ENCODE measurements around the gene RNF5. TPM values are rescaled to one million over a fixed set of nuclear protein-coding genes. Genes with fewer than 3 reads are reported as not detected.
A peak's percentile ranks its signal among the peaks of the same experiment; 100 is the strongest.
"Not testable (repeated sequence)": the region's sequence is repeated elsewhere in the genome, so short reads cannot be mapped to it uniquely, and the experiment has no call there.

The RNF5 gene
- total RNA-seq, 4 donors from 2014 or later: 54.6 to 98.3 (median 78.1) TPM

GRCh38 chr6:32187009-32187709 is 9.0 kb downstream of the RNF5 start:
- ATAC-seq: no peak
- peak overlapping the region; percentile 82 to 99 (median 92) for H3K27ac ChIP-seq
- intact Hi-C loops (cut with DNase I; ENCODE audit: low total_unique reads): no loop called here
- in situ Hi-C loops (cut with MboI; ENCODE audit: low sequenced_read_pairs in 4 of 4): loop anchor here in 3 of 4 donors (25.0 kb wide), 6 partner anchors 225 to 1575 kb away; partner anchors contain the start of genes BRD2 (in 3 of the 3), HLA-DMA (in 3 of the 3), APOM (in 2 of the 3) and BAG6 (in 2 of the 3)
- no peaks in the 10 kb centered on the region for H3K27me3 ChIP-seq
- H3K36me3 ChIP-seq: peaks cover 0 to 5% of the 10 kb centered on the region in 2 donors
- TF ChIP-seq, protein P1, sequence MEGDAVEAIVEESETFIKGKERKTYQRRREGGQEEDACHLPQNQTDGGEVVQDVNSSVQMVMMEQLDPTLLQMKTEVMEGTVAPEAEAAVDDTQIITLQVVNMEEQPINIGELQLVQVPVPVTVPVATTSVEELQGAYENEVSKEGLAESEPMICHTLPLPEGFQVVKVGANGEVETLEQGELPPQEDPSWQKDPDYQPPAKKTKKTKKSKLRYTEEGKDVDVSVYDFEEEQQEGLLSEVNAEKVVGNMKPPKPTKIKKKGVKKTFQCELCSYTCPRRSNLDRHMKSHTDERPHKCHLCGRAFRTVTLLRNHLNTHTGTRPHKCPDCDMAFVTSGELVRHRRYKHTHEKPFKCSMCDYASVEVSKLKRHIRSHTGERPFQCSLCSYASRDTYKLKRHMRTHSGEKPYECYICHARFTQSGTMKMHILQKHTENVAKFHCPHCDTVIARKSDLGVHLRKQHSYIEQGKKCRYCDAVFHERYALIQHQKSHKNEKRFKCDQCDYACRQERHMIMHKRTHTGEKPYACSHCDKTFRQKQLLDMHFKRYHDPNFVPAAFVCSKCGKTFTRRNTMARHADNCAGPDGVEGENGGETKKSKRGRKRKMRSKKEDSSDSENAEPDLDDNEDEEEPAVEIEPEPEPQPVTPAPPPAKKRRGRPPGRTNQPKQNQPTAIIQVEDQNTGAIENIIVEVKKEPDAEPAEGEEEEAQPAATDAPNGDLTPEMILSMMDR (IDR thresholded peaks at IDR 0.05 in 4 of 5, conservative IDR thresholded peaks at IDR 0.05 in 1 of 5): no peak
- TF ChIP-seq POLR2A (IDR thresholded peaks at IDR 0.05): no peak
- no peak for DNase-seq
- H3K9me3 ChIP-seq: no peaks in the 10 kb centered on the region
- no peak overlapping the region for H3K4me3 ChIP-seq
- H3K4me1 ChIP-seq: peaks cover 39 to 46% of the 10 kb centered on the region in 2 donors

GRCh38 chr6:32187725-32188380 is 9.6 kb downstream of the RNF5 start:
- H3K27me3 ChIP-seq; ATAC-seq; H3K9me3 ChIP-seq; intact Hi-C loops (cut with DNase I; ENCODE audit: low total_unique reads); H3K36me3 ChIP-seq; DNase-seq: not testable (repeated sequence)
- peak overlapping the region; percentile 96 to 99 (median 98) for H3K27ac ChIP-seq
- peaks cover 33 to 51% of the 10 kb centered on the region in 2 donors for H3K4me1 ChIP-seq
- peak overlapping the region in 2 of 4 donors; percentile 74 to 87 for H3K4me3 ChIP-seq
- in situ Hi-C loops (cut with MboI; ENCODE audit: low sequenced_read_pairs in 4 of 4): loop anchor here in 3 of 4 donors (25.0 kb wide), 6 partner anchors 226 to 1576 kb away; partner anchors contain the start of genes BRD2 (in 3 of the 3), HLA-DMA (in 3 of the 3), APOM (in 2 of the 3) and BAG6 (in 2 of the 3)

GRCh38 chr6:32188381-32189068 is 10.3 kb downstream of the RNF5 start:
- Histone ChIP-seq H3K36me3 (peaks cover 0 to 5% of the 10 kb centered on the region in 2 donors), H3K4me3 (peak overlapping the region; percentile 71 to 87 (median 78)), H3K9me3 (no peaks in the 10 kb centered on the region), H3K4me1 (peaks cover 33 to 50% of the 10 kb centered on the region in 2 donors), H3K27ac (peak overlapping the region; percentile 96 to 99 (median 98)), H3K27me3 (no peaks in the 10 kb centered on the region)
- intact Hi-C loops (cut with DNase I; ENCODE audit: low total_unique reads): no loop called here
- TF ChIP-seq POLR2A (IDR thresholded peaks at IDR 0.05): no peak
- TF ChIP-seq, protein P1 (IDR thresholded peaks at IDR 0.05 in 4 of 5, conservative IDR thresholded peaks at IDR 0.05 in 1 of 5): no peak
- ATAC-seq (no peak), DNase-seq (no peak)
- in situ Hi-C loops (cut with MboI; ENCODE audit: low sequenced_read_pairs in 4 of 4): loop anchor here in 3 of 4 donors (25.0 kb wide), 6 partner anchors 226 to 1576 kb away; partner anchors contain the start of genes BRD2 (in 3 of the 3), HLA-DMA (in 3 of the 3), APOM (in 2 of the 3) and BAG6 (in 2 of the 3)

DNA sequence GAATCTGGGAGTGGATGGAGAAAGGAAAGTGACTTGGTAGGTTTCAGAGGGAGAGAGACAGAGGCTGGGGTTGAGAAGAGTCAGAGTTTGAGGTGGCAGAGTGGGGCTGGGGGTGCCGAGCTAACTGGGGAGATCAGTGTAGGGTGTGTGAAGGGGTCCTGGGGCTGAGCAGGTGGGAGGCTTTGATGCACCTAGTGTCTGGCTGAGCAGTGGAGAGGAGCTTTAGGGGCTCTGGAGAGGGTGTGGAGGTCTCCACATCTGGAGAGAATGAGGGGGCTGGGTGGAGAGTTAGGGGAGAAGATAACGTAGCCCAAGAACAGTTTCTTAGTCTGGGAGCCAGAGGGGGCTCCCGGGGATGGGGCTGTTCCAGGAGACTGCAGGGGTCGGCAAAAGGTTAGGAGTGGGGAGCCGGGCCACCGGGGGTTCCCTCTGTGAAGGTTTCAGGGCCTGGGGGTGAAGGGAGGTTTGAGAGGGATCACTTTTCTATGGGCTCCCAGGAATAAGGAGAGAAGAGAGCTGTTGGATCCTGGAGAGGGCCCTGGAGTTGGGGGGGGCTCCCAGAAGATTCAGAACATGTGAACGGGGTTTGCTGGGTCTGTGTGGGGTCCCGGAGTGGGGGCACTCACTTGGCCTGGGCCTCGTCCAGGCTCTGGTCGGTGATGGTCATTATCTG is 11.0 kb downstream of the RNF5 start:
- TF ChIP-seq, protein P1 (IDR thresholded peaks at IDR 0.05 in 4 of 5, conservative IDR thresholded peaks at IDR 0.05 in 1 of 5): no peak
- TF ChIP-seq POLR2A (IDR thresholded peaks at IDR 0.05): no peak
- Histone ChIP-seq H3K27me3 (no peaks in the 10 kb centered on the region), H3K4me3 (peak overlapping the region; percentile 71 to 87 (median 78)), H3K36me3 (peaks cover 0 to 5% of the 10 kb centered on the region in 2 donors), H3K27ac (peak overlapping the region; percentile 96 to 99 (median 98)), H3K4me1 (peaks cover 32 to 50% of the 10 kb centered on the region in 2 donors), H3K9me3 (no peaks in the 10 kb centered on the region)
- intact Hi-C loops (cut with DNase I; ENCODE audit: low total_unique reads) (no loop called here), in situ Hi-C loops (cut with MboI; ENCODE audit: low sequenced_read_pairs in 4 of 4) (loop anchor here in 3 of 4 donors (25.0 kb wide), 6 partner anchors 227 to 1577 kb away; partner anchors contain the start of genes BRD2 (in 3 of the 3), HLA-DMA (in 3 of the 3), APOM (in 2 of the 3) and BAG6 (in 2 of the 3))
- DNase-seq (no peak), ATAC-seq (no peak)

Data from gastrocnemius medialis (tissue), 4 donors.